ENCODE measurements around the gene DKK3. TPM values are rescaled to one million over a fixed set of nuclear protein-coding genes. Genes with fewer than 3 reads are reported as not detected.

DKK3 gene
- total and polyA plus RNA-seq, 2 donors from 2014 or later = 49.6 to 59.5 TPM

GRCh38 chr11:11968511-11969280 lies 39.7 kb downstream of the DKK3 start:
- no peaks in the 10 kb centered on the region for H3K27me3 ChIP-seq (ENCODE audit: control insufficient read depth, insufficient read depth, low read length)
- TF ChIP-seq CTCF (IDR thresholded peaks at IDR 0.05; ENCODE audit: borderline replicate concordance, extremely low read depth, insufficient read depth) = no peak
- peaks cover 0 to 5% (median 4%) of the 10 kb centered on the region in 3 donors for H3K4me1 ChIP-seq (ENCODE audit: control insufficient read depth in 2 of 3, insufficient read depth in 2 of 3, low read depth in 1 of 3, low read length in 3 of 3)
- no peak overlapping the region for H3K9ac ChIP-seq (ENCODE audit: low read length in 3 of 3)
- peak in 2 of 5 donors; percentile 34 to 61 for DNase-seq
- intact Hi-C loops (cut with DNase I) = no loop called here
- H3K27ac ChIP-seq (ENCODE audit: low read depth in 2 of 2, low read length in 2 of 2) = no peak overlapping the region
- FAIRE-seq = no peak
- H3K36me3 ChIP-seq (ENCODE audit: control insufficient read depth in 2 of 3, insufficient read depth in 3 of 3, low read length in 3 of 3) = no peaks in the 10 kb centered on the region
- H3K9me3 ChIP-seq (ENCODE audit: control insufficient read depth in 2 of 3, insufficient read depth in 1 of 3, low read length in 3 of 3) = no peaks in the 10 kb centered on the region
- H3K4me3 ChIP-seq (ENCODE audit: low read length in 3 of 3) = no peak overlapping the region

- Histone ChIP-seq H3K27ac (ENCODE audit: low read depth in 2 of 2, low read length in 2 of 2) (no peak overlapping the region), H3K4me3 (ENCODE audit: low read length in 3 of 3) (no peak overlapping the region), H3K9me3 (ENCODE audit: control insufficient read depth in 2 of 3, insufficient read depth in 1 of 3, low read length in 3 of 3) (no peaks in the 10 kb centered on the region), H3K27me3 (ENCODE audit: control insufficient read depth, insufficient read depth, low read length) (no peaks in the 10 kb centered on the region), H3K36me3 (ENCODE audit: control insufficient read depth in 2 of 3, insufficient read depth in 3 of 3, low read length in 3 of 3) (no peaks in the 10 kb centered on the region), H3K4me1 (ENCODE audit: control insufficient read depth in 2 of 3, insufficient read depth in 2 of 3, low read depth in 1 of 3, low read length in 3 of 3) (no peaks in the 10 kb centered on the region), H3K9ac (ENCODE audit: low read length in 3 of 3) (no peak overlapping the region)
- intact Hi-C loops (cut with DNase I) = no loop called here
- FAIRE-seq (no peak), DNase-seq (peak in 1 of 5 donors; percentile 45)
- TF ChIP-seq CTCF (IDR thresholded peaks at IDR 0.05; ENCODE audit: borderline replicate concordance, extremely low read depth, insufficient read depth) = no peak
Observed at GRCh38 chr11:11967669-11968510, 40.5 kb downstream of the DKK3 start.

- no peaks in the 10 kb centered on the region for H3K9me3 ChIP-seq (ENCODE audit: control insufficient read depth in 2 of 3, insufficient read depth in 1 of 3, low read length in 3 of 3)
- H3K4me1 ChIP-seq (ENCODE audit: control insufficient read depth in 2 of 3, insufficient read depth in 2 of 3, low read depth in 1 of 3, low read length in 3 of 3) = no peaks in the 10 kb centered on the region
- intact Hi-C loops (cut with DNase I) = no loop called here
- peak; percentile 63 for TF ChIP-seq CTCF (IDR thresholded peaks at IDR 0.05; ENCODE audit: borderline replicate concordance, extremely low read depth, insufficient read depth)
- H3K27ac ChIP-seq (ENCODE audit: low read depth in 2 of 2, low read length in 2 of 2) = no peak overlapping the region
- DNase-seq (peak; percentile 55 to 87 (median 72)), FAIRE-seq (no peak)
- H3K27me3 ChIP-seq (ENCODE audit: control insufficient read depth, insufficient read depth, low read length) = no peaks in the 10 kb centered on the region
- no peaks in the 10 kb centered on the region for H3K36me3 ChIP-seq (ENCODE audit: control insufficient read depth in 2 of 3, insufficient read depth in 3 of 3, low read length in 3 of 3)
- H3K4me3 ChIP-seq (ENCODE audit: low read length in 3 of 3) = no peak overlapping the region
- no peak overlapping the region for H3K9ac ChIP-seq (ENCODE audit: low read length in 3 of 3)
Observed at GRCh38 chr11:11966826-11967668, 41.4 kb downstream of the DKK3 start.

Measured in kidney (tissue), 14 donors.